Brain microvascular endothelial cell (primary cell): ENCODE data around the gene CCDC88C.

ENCODE experiments used
- DNase-seq: peaks from one replicate; pipeline ENCODE4 v3.0.0-alpha.2; 2020
- H3K27ac ChIP-seq: fragments of 250-450 bp; sonication (Bioruptor Pico); 2 replicates; pipeline ENCODE4 v1.5.1; 2020; ENCODE audit warnings: mild to moderate bottlenecking, moderate library complexity
- H3K27me3 ChIP-seq: fragments of 250-450 bp; sonication (Bioruptor Pico); replicated peaks from 2 replicates; pipeline ENCODE4 v1.5.1; 2020; ENCODE audit warnings: mild to moderate bottlenecking
- H3K36me3 ChIP-seq: fragments of 250-450 bp; sonication (Bioruptor Pico); replicated peaks from 2 replicates; pipeline ENCODE4 v1.5.1; 2020; ENCODE audit warnings: mild to moderate bottlenecking
- H3K4me3 ChIP-seq: 2 replicates; pipeline ENCODE4 v1.5.1; 2011; ENCODE audit warnings: low read depth, mild to moderate bottlenecking, control low read depth, low read length, moderate library complexity
- CTCF ChIP-seq: IDR thresholded peaks from 2 replicates; pipeline ENCODE4 v1.5.1; 2011; ENCODE audit warnings: low read depth, mild to moderate bottlenecking, moderate library complexity, low read length, control low read depth, inconsistent platforms; ENCODE audit errors: missing control alignments
- in situ Hi-C: cut with HindIII; loops from 2 replicates; pipeline ENCODE4 v1.10.0; 2017; ENCODE audit warnings: low sequenced_read_pairs, low pct_ligation_motif_present

Gene CCDC88C

GRCh38 chr14:91417120-91417982, at the start of gene CCDC88C:
Gene CCDC88C, minus strand, starts transcription at chr14:91417820. Its CDS starts 130 bp downstream, at chr14:91417690.
- Histone ChIP-seq H3K27me3 (no peaks in the 10 kb centered on the region), H3K36me3 (no peaks in the 10 kb centered on the region), H3K27ac (no peak within 1 kb of the TSS), H3K4me3 (peak within 1 kb of the TSS; percentile 32)
- in situ Hi-C loops, result no loop called here
- no peak for DNase-seq
- no peak for TF ChIP-seq CTCF

GRCh38 chr14:91466192-91466591, 48.6 kb upstream of the CCDC88C start:
- Histone ChIP-seq H3K36me3 (peaks cover 32% of the 10 kb centered on the region), H3K27ac (no peak overlapping the region), H3K4me3 (no peak overlapping the region), H3K27me3 (no peaks in the 10 kb centered on the region)
- DNase-seq, result no peak
- TF ChIP-seq CTCF, result no peak
- in situ Hi-C loops, result no loop called here

- no peak overlapping the region for H3K27ac ChIP-seq
- H3K36me3 ChIP-seq, result peaks cover 32% of the 10 kb centered on the region
- no peak for DNase-seq
- H3K4me3 ChIP-seq, result no peak overlapping the region
- no peaks in the 10 kb centered on the region for H3K27me3 ChIP-seq
- in situ Hi-C loops, result no loop called here
- no peak for TF ChIP-seq CTCF
Observed at GRCh38 chr14:91464615-91465205, 47.1 kb upstream of the CCDC88C start.

- no peaks in the 10 kb centered on the region for H3K27me3 ChIP-seq
- no peak for DNase-seq
- no peak for TF ChIP-seq CTCF
- H3K4me3 ChIP-seq, result no peak overlapping the region
- in situ Hi-C loops, result no loop called here
- H3K27ac ChIP-seq, result no peak overlapping the region
- H3K36me3 ChIP-seq, result peaks cover 33% of the 10 kb centered on the region
Observed at GRCh38 chr14:91458612-91459011, 41.0 kb upstream of the CCDC88C start.

GRCh38 chr14:91456283-91456682, 38.7 kb upstream of the CCDC88C start:
- DNase-seq, result no peak
- Histone ChIP-seq H3K36me3 (peaks cover 27% of the 10 kb centered on the region), H3K4me3 (no peak overlapping the region), H3K27me3 (no peaks in the 10 kb centered on the region), H3K27ac (no peak overlapping the region)
- TF ChIP-seq CTCF, result no peak
- in situ Hi-C loops, result no loop called here
